Peyer's patch (tissue), 4 donors: ENCODE results near the gene CHMP4A. TPM values are rescaled to one million over a fixed set of nuclear protein-coding genes. Genes with fewer than 3 reads are reported as not detected.

Experiments used
- DNase-seq, 3 donors: peaks; one replicate each; pipeline ENCODE4 v3.0.0-alpha.2; 2017 to 2019
- H3K27ac ChIP-seq, 4 donors: fragments of 200-600 bp; sonication (generic); one replicate each; pipeline ENCODE4 v1.5.1; 2016 to 2019
- H3K27me3 ChIP-seq, 2 donors: fragments of 200-600 bp; sonication (generic); one replicate each; pipeline ENCODE4 v1.5.1; 2019
- H3K36me3 ChIP-seq, 3 donors: fragments of 200-600 bp; sonication (generic); one replicate each; pipeline ENCODE4 v1.5.1; 2016 to 2019
- H3K4me1 ChIP-seq, 4 donors: fragments of 200-600 bp; sonication (generic); one replicate each; pipeline ENCODE4 v1.5.1; 2016 to 2019
- H3K4me3 ChIP-seq, 4 donors: fragments of 200-600 bp; sonication (generic); 1 replicate in 3 of 4; 2 replicates in 1 of 4; pipeline ENCODE4 v1.5.1; 2016 to 2019; ENCODE audit warnings: mild to moderate bottlenecking in 1 of 4
- H3K9me3 ChIP-seq, 4 donors: fragments of 200-600 bp; sonication (generic); one replicate each; pipeline ENCODE4 v1.5.1; 2016 to 2019; ENCODE audit warnings: mild to moderate bottlenecking in 1 of 4
- CTCF ChIP-seq, 6 experiments: fragments of 450-650 bp in 4 of 6; fragments of 200-600 bp in 2 of 6; sonication (generic) in 1 of 6; IDR thresholded peaks; one replicate each; pipeline ENCODE4 v1.5.1; 2017 to 2019; ENCODE audit warnings: antibody characterized with exemption in 6 of 6, mild to moderate bottlenecking in 3 of 6, moderate library complexity in 1 of 6
- POLR2A ChIP-seq, 2 donors: fragments of 450-650 bp; IDR thresholded peaks; one replicate each; pipeline ENCODE4 v1.5.1; 2017; ENCODE audit warnings: antibody characterized with exemption in 2 of 2, mild to moderate bottlenecking in 2 of 2, moderate library complexity in 2 of 2
- small RNA-seq, 2 donors: library from RNA; depleted of rRNA; stranded (forward); fragments of <200 nt; gene quantifications; one replicate each; pipeline ENCODE3, GENCODE V24; 2016
- total RNA-seq, 4 donors: library from RNA; depleted of rRNA; stranded (reverse); fragments of >200 nt; gene quantifications; one replicate each; pipeline ENCODE4 v1.1.0, GENCODE V29; 2016

CHMP4A gene
- total RNA-seq, 4 donors from 2014 or later: 31.4 to 190 (median 54.3) TPM

GRCh38 chr14:24162093-24162492, 51.2 kb downstream of the CHMP4A start:
- H3K27me3 ChIP-seq: no peaks in the 10 kb centered on the region
- H3K9me3 ChIP-seq: no peaks in the 10 kb centered on the region
- peak overlapping the region; percentile 53 to 77 (median 68) for H3K4me3 ChIP-seq
- H3K4me1 ChIP-seq: peaks cover 5 to 31% (median 15%) of the 10 kb centered on the region in 4 donors
- peak overlapping the region; percentile 91 to 96 (median 95) for H3K27ac ChIP-seq
- DNase-seq: peak in 1 of 3 donors; percentile 37
- H3K36me3 ChIP-seq: peaks cover 0 to 69% (median 3%) of the 10 kb centered on the region in 3 donors
- TF ChIP-seq CTCF (IDR thresholded peaks at IDR 0.05) (no peak), POLR2A (IDR thresholded peaks at IDR 0.05) (no peak)

- Histone ChIP-seq H3K36me3 (peaks cover 0 to 69% (median 5%) of the 10 kb centered on the region in 3 donors), H3K27ac (peak within 1 kb of the TSS; percentile 91 to 96 (median 95)), H3K9me3 (no peaks in the 10 kb centered on the region), H3K4me3 (peak within 1 kb of the TSS; percentile 53 to 77 (median 68)), H3K27me3 (no peaks in the 10 kb centered on the region), H3K4me1 (peaks cover 5 to 31% (median 15%) of the 10 kb centered on the region in 4 donors)
- TF ChIP-seq CTCF (IDR thresholded peaks at IDR 0.05): peak; percentile 95 to 99 (median 98)
- peak; percentile 68 to 80 for TF ChIP-seq POLR2A (IDR thresholded peaks at IDR 0.05)
- DNase-seq: peak; percentile 97 to 99 (median 99)
These were observed 52.2 kb downstream of the CHMP4A start, which contains the start of gene IRF9 for GRCh38 chr14:24160850-24161804. Gene IRF9 (plus strand): TSS chr14:24161265. CDS start chr14:24162145, 880 bp downstream.

GRCh38 chr14:24160499-24160849, 52.8 kb downstream of the CHMP4A start:
- Histone ChIP-seq H3K27ac (peak overlapping the region; percentile 91 to 96 (median 95)), H3K27me3 (no peaks in the 10 kb centered on the region), H3K4me1 (peaks cover 5 to 31% (median 15%) of the 10 kb centered on the region in 4 donors), H3K9me3 (no peaks in the 10 kb centered on the region), H3K36me3 (peaks cover 0 to 69% (median 7%) of the 10 kb centered on the region in 3 donors), H3K4me3 (peak overlapping the region in 1 of 4 donors; percentile 63)
- TF ChIP-seq CTCF (IDR thresholded peaks at IDR 0.05) (no peak), POLR2A (IDR thresholded peaks at IDR 0.05) (no peak)
- no peak for DNase-seq

- H3K4me1 ChIP-seq: peaks cover 5 to 31% (median 15%) of the 10 kb centered on the region in 4 donors
- no peak for TF ChIP-seq POLR2A (IDR thresholded peaks at IDR 0.05)
- no peak for TF ChIP-seq CTCF (IDR thresholded peaks at IDR 0.05)
- H3K27me3 ChIP-seq: no peaks in the 10 kb centered on the region
- H3K27ac ChIP-seq: peak overlapping the region; percentile 91 to 96 (median 95)
- no peaks in the 10 kb centered on the region for H3K9me3 ChIP-seq
- peaks cover 0 to 69% (median 7%) of the 10 kb centered on the region in 3 donors for H3K36me3 ChIP-seq
- no peak overlapping the region for H3K4me3 ChIP-seq
- peak in 1 of 3 donors; percentile 50 for DNase-seq
These were observed 53.4 kb downstream of the CHMP4A start for GRCh38 chr14:24159777-24160498.

Small RNA genes within 50 kb of the gene (small RNA-seq; reads per million reads assigned to genes)
- 0 reads per million in 2 donors for gene AL136295.4
- 0 to 0.06 reads per million in 2 donors for gene CHMP4A
- 0 to 0.18 reads per million in 2 donors for gene IPO4
- gene IRF9: 0 reads per million in 2 donors
- 0 reads per million in 2 donors for gene MDP1

Other genes starting within 250 kb of the CHMP4A start
- 10 to 100 TPM; 23.1 to 36.1 (median 30.8) TPM for gene DHRS4L2, start 224.6 kb downstream of the CHMP4A start, total RNA-seq
- 1 to 10 TPM; 1.3 to 5.8 (median 2.8) TPM for gene CARMIL3, start 161.5 kb downstream of the CHMP4A start, total RNA-seq
- gene CPNE6, start 141.9 kb downstream of the CHMP4A start, total RNA-seq: 1 to 10 TPM in 3 of 4 donors, not detected in 1; 1.9 to 4.6 (median 3.6) TPM
- gene PCK2, start 119.2 kb downstream of the CHMP4A start, total RNA-seq: 100 to 1,000 TPM in 3 of 4 donors, 10 to 100 TPM in 1; 53.6 to 820 (median 644) TPM
- gene DCAF11, start 98.7 kb downstream of the CHMP4A start, total RNA-seq: 100 to 1,000 TPM; 113 to 214 (median 176) TPM
- gene NRL, start 98.5 kb downstream of the CHMP4A start, total RNA-seq: 10 to 100 TPM in 2 of 4 donors, 1 to 10 TPM in 1, not detected in 1; 4.6 to 14.2 (median 13.5) TPM
- 10 to 100 TPM in 1 of 4 donors, 1 to 10 TPM in 2, not detected in 1; 2.6 to 11.3 (median 3.9) TPM for gene FITM1, start 82.8 kb downstream of the CHMP4A start, total RNA-seq
- 100 to 1,000 TPM; 114 to 289 (median 200) TPM for gene PSME1, start 77.3 kb downstream of the CHMP4A start, total RNA-seq
- 10 to 100 TPM in 3 of 4 donors, 1 to 10 TPM in 1; 7.4 to 38.7 (median 34.0) TPM for gene EMC9, start 71.9 kb downstream of the CHMP4A start, total RNA-seq
- gene PSME2, start 66.9 kb downstream of the CHMP4A start, total RNA-seq: 100 to 1,000 TPM; 119 to 258 (median 162) TPM
- gene RNF31, start 66.0 kb downstream of the CHMP4A start, total RNA-seq: 10 to 100 TPM; 46.4 to 90.8 (median 71.1) TPM
- gene IRF9, start 52.2 kb downstream of the CHMP4A start, total RNA-seq: 100 to 1,000 TPM in 1 of 4 donors, 10 to 100 TPM in 3; 64.1 to 219 (median 80.8) TPM
- gene REC8, start 41.4 kb downstream of the CHMP4A start, total RNA-seq: 10 to 100 TPM; 18.6 to 74.3 (median 37.8) TPM
- 10 to 100 TPM; 12.8 to 56.9 (median 34.2) TPM for gene IPO4, start 24.7 kb downstream of the CHMP4A start, total RNA-seq
- 10 to 100 TPM; 22.3 to 80.7 (median 49.8) TPM for gene TM9SF1, start 18.0 kb downstream of the CHMP4A start, total RNA-seq
- 1 to 10 TPM in 1 of 4 donors, under 1 TPM in 1, not detected in 2; 0.70 to 1.2 TPM for gene TSSK4, start 7.8 kb downstream of the CHMP4A start, total RNA-seq
- gene MDP1, start 2.6 kb upstream of the CHMP4A start, total RNA-seq: 10 to 100 TPM in 2 of 4 donors, 1 to 10 TPM in 2; 7.4 to 17.5 (median 10.5) TPM
- gene NEDD8, start 18.9 kb upstream of the CHMP4A start, total RNA-seq: 10 to 100 TPM; 44.1 to 77.6 (median 67.9) TPM
- 10 to 100 TPM; 52.7 to 59.4 (median 55.3) TPM for gene GMPR2, start 19.4 kb upstream of the CHMP4A start, total RNA-seq
- gene TINF2, start 29.1 kb upstream of the CHMP4A start, total RNA-seq: 10 to 100 TPM; 26.4 to 39.6 (median 36.9) TPM
- 10 to 100 TPM in 1 of 4 donors, 1 to 10 TPM in 3; 1.2 to 11.3 (median 5.9) TPM for gene TGM1, start 49.7 kb upstream of the CHMP4A start, total RNA-seq
- gene RABGGTA, start 58.1 kb upstream of the CHMP4A start, total RNA-seq: 10 to 100 TPM; 57.3 to 84.6 (median 77.6) TPM
- gene DHRS1, start 86.3 kb upstream of the CHMP4A start, total RNA-seq: 100 to 1,000 TPM in 1 of 4 donors, 10 to 100 TPM in 3; 51.2 to 130 (median 67.1) TPM
- 10 to 100 TPM; 14.5 to 30.0 (median 22.4) TPM for gene NOP9, start 86.4 kb upstream of the CHMP4A start, total RNA-seq
- gene CIDEB, start 94.5 kb upstream of the CHMP4A start, total RNA-seq: 100 to 1,000 TPM in 2 of 4 donors, 10 to 100 TPM in 2; 22.3 to 184 (median 136) TPM
- 10 to 100 TPM in 2 of 4 donors, 1 to 10 TPM in 2; 7.7 to 37.2 (median 12.2) TPM for gene LTB4R2, start 96.7 kb upstream of the CHMP4A start, total RNA-seq
- gene LTB4R, start 98.0 kb upstream of the CHMP4A start, total RNA-seq: 10 to 100 TPM in 2 of 4 donors, 1 to 10 TPM in 2; 5.1 to 28.5 (median 10.1) TPM
- gene ADCY4, start 121.6 kb upstream of the CHMP4A start, total RNA-seq: 10 to 100 TPM; 12.1 to 53.6 (median 26.9) TPM
- 10 to 100 TPM; 45.2 to 72.0 (median 64.0) TPM for gene RIPK3, start 126.5 kb upstream of the CHMP4A start, total RNA-seq
- gene NFATC4, start 154.7 kb upstream of the CHMP4A start, total RNA-seq: 10 to 100 TPM in 3 of 4 donors, 1 to 10 TPM in 1; 6.5 to 52.0 (median 21.5) TPM
- 10 to 100 TPM in 2 of 4 donors, 1 to 10 TPM in 2; 3.2 to 15.5 (median 10.3) TPM for gene NYNRIN, start 185.5 kb upstream of the CHMP4A start, total RNA-seq
- gene CBLN3, start 216.2 kb upstream of the CHMP4A start, total RNA-seq: 1 to 10 TPM in 1 of 4 donors, under 1 TPM in 1, not detected in 2; 0.94 to 4.3 TPM
- gene KHNYN, start 216.5 kb upstream of the CHMP4A start, total RNA-seq: 100 to 1,000 TPM in 2 of 4 donors, 10 to 100 TPM in 2; 80.9 to 129 (median 113) TPM
- 10 to 100 TPM; 25.7 to 98.2 (median 48.9) TPM for gene SDR39U1, start 229.3 kb upstream of the CHMP4A start, total RNA-seq